Islet precursor cell (in vitro differentiated cells): ENCODE data around the gene TOLLIP.
"Not testable (repeated sequence)": the region's sequence is repeated elsewhere in the genome, so short reads cannot be mapped to it uniquely, and the experiment has no call there.

ENCODE experiments used
- DNase-seq: peaks from one replicate; pipeline ENCODE4 v3.0.0-alpha.2; 2018

Gene TOLLIP

GRCh38 chr11:1261241-1262071 is 48.0 kb downstream of the TOLLIP start:
- no peak for DNase-seq

DNA sequence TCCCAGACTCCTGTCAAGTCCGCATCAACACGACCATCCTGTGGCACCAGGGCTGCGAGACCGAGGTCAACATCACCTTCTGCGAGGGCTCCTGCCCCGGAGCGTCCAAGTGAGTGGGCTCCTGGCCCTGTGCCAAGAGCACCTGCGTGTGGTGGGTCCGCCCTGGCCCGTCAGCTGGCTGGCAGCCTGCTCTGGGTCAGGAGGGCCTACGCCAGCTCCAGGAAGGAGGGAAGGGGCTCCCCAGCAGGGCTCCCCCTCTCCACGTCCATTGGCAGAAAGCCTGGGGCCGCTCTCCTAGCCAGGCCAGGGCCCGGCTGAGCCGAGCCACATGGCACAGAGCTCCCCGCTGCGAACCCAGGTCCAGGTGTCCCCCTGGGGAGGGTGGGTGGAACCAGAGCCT is 48.8 kb downstream of the TOLLIP start:
- DNase-seq = no peak

GRCh38 chr11:1260023-1260501 is 49.4 kb downstream of the TOLLIP start:
- no peak for DNase-seq

GRCh38 chr11:1259561-1259960 is 49.9 kb downstream of the TOLLIP start:
- DNase-seq = no peak

DNA sequence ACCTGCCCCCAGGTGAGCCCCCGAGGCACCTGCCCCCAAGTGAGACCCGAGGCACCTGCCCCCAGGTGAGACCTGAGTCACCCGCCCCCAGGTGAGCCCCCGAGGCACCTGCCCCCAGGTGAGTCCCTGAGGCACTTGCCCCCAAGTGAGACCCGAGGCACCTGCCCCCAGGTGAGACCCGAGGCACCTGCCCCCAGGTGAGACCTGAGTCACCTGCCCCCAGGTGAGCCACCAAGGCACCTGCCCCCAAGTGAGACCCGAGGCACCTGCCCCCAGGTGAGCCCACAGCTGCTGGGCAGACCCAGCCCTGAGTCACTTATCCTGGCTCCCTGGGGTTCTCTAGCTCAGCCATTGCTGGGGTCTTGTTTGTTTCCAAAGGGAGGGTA is 50.4 kb downstream of the TOLLIP start:
- DNase-seq = no peak

GRCh38 chr11:1258401-1259075 is 50.9 kb downstream of the TOLLIP start:
- no peak for DNase-seq

GRCh38 chr11:1257916-1258315 is 51.5 kb downstream of the TOLLIP start:
- DNase-seq = no peak

- DNase-seq = no peak
These were observed 52.1 kb downstream of the TOLLIP start for GRCh38 chr11:1257366-1257765.

DNA sequence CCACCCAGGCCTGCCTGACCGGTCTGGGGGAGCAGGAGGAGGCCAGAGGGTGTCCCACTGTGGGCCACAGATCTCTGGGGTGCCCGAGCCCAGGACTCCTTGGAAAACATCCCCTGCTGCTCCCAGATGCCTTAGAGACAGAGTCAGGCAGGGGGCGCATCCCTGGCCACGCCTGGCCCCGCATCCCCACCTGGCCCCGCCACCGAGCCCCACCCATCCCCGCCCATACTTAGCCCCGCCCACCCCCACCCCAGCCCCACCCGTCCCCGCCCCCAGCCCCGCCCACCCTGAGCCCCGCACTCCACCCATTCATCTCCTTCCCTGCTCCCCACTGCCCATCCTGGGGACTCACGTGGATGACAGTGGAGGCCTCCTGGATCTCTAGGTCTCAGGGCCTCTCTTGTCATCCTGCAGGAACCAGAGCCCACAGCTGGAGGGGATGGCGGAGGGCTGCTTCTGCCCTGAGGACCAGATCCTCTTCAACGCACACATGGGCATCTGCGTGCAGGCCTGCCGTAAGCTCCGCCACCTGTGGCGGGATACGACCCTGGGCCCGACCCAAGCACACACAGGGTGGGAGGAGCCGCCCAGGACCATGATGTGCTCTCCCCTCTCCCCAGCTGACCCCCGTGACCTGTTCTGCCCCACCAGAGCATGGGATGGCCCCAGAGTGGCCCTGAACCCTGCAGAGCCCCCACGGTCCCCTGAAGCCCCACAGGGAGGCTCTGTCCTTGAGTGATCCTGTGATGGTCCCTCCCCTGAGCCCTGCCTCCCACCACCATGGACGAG is 53.0 kb downstream of the TOLLIP start:
- DNase-seq = no peak

- no peak for DNase-seq
These were observed 54.3 kb downstream of the TOLLIP start for GRCh38 chr11:1255151-1255550.

DNA sequence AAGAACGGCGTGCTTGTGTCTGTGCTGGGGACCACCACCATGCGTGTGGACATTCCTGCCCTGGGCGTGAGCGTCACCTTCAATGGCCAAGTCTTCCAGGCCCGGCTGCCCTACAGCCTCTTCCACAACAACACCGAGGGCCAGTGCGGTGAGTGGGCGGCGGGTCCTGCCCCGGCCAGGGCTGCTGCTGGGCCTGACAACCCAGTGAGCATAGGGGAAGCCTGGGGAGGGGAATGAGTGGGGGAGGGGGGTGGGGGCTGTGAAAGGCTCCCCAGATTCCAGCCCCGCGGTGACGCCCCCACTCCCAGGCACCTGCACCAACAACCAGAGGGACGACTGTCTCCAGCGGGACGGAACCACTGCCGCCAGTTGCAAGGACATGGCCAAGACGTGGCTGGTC is 54.7 kb downstream of the TOLLIP start:
- DNase-seq = no peak

DNA sequence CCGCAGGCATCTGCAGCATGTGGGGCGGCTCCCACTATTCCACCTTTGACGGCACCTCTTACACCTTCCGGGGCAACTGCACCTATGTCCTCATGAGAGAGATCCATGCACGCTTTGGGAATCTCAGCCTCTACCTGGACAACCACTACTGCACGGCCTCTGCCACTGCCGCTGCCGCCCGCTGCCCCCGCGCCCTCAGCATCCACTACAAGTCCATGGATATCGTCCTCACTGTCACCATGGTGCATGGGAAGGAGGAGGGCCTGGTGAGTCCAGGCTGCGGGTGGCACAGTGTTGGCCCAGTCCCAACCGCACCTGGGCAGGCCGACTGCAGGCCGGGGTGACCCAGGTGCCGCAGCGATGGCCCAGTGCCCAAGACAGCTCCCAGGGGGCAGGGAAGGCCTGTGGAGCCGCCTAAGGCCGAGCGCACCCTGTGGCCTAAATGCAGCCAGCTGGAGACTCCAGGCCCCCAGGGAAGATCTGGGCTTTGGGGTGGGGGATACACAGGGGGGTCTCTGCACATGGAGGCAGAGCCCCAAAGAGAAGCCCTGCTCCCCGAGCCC is 55.3 kb downstream of the TOLLIP start:
- DNase-seq = no peak

DNA sequence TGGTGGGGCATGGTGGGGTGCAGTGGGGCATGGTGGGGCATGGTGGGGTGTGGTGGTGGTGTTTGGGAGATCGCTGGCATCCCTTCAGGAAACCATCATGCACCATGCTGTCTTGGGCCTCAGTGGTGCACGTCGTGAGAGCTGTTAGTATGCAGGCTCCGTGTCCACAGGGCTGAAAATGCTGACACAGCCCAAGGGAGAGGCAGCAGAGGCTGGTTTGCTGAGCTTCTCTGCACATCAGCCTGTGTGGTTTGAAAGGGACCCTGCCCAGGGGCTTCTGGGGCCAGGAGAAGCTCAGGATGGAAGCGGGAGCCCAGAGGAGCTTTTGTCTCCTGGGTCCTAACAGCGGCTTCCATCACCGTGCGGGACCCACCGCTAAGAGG is 56.3 kb downstream of the TOLLIP start:
- no peak for DNase-seq

DNA sequence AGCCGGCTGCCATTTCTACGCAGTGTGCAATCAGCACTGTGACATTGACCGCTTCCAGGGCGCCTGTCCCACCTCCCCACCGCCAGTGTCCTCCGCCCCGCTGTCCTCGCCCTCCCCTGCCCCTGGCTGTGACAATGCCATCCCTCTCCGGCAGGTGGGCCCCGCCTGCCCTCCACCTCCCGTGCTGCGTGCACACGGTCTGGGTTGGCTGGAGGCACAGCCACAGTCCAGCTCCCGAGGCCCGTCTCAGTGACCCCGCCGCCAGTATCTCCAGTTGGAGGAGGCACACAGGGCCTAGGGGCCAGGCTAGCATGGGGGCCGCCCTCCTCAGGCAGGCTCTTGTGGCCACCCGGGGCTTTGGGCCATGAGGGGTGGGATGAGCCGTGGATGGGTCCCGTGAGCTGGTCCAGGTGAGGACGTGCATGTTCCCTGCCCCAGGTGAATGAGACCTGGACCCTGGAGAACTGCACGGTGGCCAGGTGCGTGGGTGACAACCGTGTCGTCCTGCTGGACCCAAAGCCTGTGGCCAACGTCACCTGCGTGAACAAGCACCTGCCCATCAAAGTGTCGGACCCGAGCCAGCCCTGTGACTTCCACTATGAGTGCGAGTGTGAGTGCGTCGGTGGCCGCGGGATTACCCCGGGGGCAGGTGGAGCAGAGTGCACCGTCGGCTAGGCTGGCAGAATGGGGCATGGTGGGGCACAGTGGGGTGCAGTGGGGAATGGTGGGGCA is 56.9 kb downstream of the TOLLIP start:
- DNase-seq = no peak

- no peak for DNase-seq
These were observed 58.1 kb downstream of the TOLLIP start for GRCh38 chr11:1251236-1251770.

DNA sequence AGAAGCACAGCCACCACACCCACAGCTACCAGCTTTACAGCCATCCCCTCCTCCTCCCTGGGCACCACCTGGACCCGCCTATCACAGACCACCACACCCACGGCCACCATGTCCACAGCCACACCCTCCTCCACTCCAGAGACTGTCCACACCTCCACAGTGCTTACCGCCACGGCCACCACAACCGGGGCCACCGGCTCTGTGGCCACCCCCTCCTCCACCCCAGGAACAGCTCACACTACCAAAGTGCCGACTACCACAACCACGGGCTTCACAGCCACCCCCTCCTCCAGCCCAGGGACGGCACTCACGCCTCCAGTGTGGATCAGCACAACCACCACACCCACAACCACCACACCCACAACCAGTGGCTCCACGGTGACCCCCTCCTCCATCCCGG is 59.0 kb downstream of the TOLLIP start:
- not testable (repeated sequence) for DNase-seq

GRCh38 chr11:1248951-1249350 is 60.5 kb downstream of the TOLLIP start:
- not testable (repeated sequence) for DNase-seq

DNA sequence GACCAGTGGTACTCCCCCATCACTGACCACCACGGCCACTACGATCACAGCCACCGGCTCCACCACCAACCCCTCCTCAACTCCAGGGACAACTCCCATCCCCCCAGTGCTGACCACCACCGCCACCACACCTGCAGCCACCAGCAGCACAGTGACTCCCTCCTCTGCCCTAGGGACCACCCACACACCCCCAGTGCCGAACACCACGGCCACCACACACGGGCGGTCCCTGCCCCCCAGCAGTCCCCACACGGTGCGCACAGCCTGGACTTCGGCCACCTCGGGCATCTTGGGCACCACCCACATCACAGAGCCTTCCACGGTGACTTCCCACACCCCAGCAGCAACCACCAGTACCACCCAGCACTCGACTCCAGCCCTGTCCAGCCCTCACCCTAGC is 62.4 kb downstream of the TOLLIP start:
- not testable (repeated sequence) for DNase-seq

GRCh38 chr11:1246301-1246700 is 63.1 kb downstream of the TOLLIP start:
- DNase-seq = not testable (repeated sequence)

GRCh38 chr11:1245717-1246116 is 63.7 kb downstream of the TOLLIP start:
- DNase-seq = not testable (repeated sequence)

DNA sequence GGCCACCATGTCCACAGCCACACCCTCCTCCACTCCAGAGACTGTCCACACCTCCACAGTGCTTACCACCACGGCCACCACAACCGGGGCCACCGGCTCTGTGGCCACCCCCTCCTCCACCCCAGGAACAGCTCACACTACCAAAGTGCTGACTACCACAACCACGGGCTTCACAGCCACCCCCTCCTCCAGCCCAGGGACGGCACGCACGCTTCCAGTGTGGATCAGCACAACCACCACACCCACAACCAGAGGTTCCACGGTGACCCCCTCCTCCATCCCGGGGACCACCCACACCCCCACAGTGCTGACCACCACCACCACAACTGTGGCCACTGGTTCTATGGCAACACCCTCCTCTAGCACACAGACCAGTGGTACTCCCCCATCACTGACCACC is 64.9 kb downstream of the TOLLIP start:
- DNase-seq = not testable (repeated sequence)

DNA sequence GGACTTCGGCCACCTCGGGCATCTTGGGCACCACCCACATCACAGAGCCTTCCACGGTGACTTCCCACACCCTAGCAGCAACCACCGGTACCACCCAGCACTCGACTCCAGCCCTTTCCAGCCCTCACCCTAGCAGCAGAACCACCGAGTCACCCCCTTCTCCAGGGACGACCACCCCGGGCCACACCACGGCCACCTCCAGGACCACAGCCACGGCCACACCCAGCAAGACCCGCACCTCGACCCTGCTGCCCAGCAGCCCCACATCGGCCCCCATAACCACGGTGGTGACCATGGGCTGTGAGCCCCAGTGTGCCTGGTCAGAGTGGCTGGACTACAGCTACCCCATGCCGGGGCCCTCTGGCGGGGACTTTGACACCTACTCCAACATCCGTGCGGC is 65.9 kb downstream of the TOLLIP start:
- DNase-seq = not testable (repeated sequence)
